H9 (cell line): ENCODE data around the gene ZNF687. TPM values are rescaled to one million over a fixed set of nuclear protein-coding genes. Genes with fewer than 3 reads are reported as not detected.

ENCODE experiments used
- DNase-seq: peaks from one replicate; pipeline ENCODE4 v3.0.0-alpha.2; 2017
- H2AFZ ChIP-seq: one replicate; pipeline ENCODE4 v1.6.1; 2013; ENCODE audit warnings: mild to moderate bottlenecking, low read length, control low read depth, moderate library complexity
- H2AK5ac ChIP-seq: 2 replicates; pipeline ENCODE4 v1.6.1; 2013; ENCODE audit warnings: low read length, control low read depth, mixed read lengths; ENCODE audit not compliant: insufficient read length
- H2BK120ac ChIP-seq: one replicate; pipeline ENCODE4 v1.6.1; 2013; ENCODE audit warnings: low read depth, mild to moderate bottlenecking, low read length, control low read depth, inconsistent platforms; ENCODE audit not compliant: poor library complexity, severe bottlenecking
- H2BK12ac ChIP-seq: 2 replicates; pipeline ENCODE4 v1.6.1; 2013; ENCODE audit warnings: low read length, control low read depth, mixed read lengths, low read depth; ENCODE audit not compliant: insufficient read length
- H2BK15ac ChIP-seq: 2 replicates; pipeline ENCODE4 v1.6.1; 2013; ENCODE audit warnings: low read depth, low read length, control low read depth
- H2BK20ac ChIP-seq: one replicate; pipeline ENCODE4 v1.6.1; 2013; ENCODE audit warnings: low read depth, mild to moderate bottlenecking, low read length, control low read depth, inconsistent platforms; ENCODE audit not compliant: poor library complexity, severe bottlenecking
- H2BK5ac ChIP-seq: 2 replicates; pipeline ENCODE4 v1.6.1; 2013; ENCODE audit warnings: low read length, control low read depth, mixed read lengths; ENCODE audit not compliant: insufficient read length
- H3K14ac ChIP-seq: 2 replicates; pipeline ENCODE4 v1.6.1; 2013; ENCODE audit warnings: low read length, control low read depth; ENCODE audit not compliant: insufficient read depth
- H3K18ac ChIP-seq: 2 replicates; pipeline ENCODE4 v1.6.1; 2013; ENCODE audit warnings: low read depth, mild to moderate bottlenecking, mixed read lengths, low read length, control low read depth; ENCODE audit not compliant: insufficient read length
- H3K23ac ChIP-seq: 2 replicates; pipeline ENCODE4 v1.6.1; 2013; ENCODE audit warnings: low read length, control low read depth, mixed read lengths, low read depth; ENCODE audit not compliant: insufficient read length
- H3K23me2 ChIP-seq: 2 replicates; pipeline ENCODE4 v1.6.1; 2013; ENCODE audit warnings: low read depth, mild to moderate bottlenecking, mixed read lengths, low read length, control low read depth; ENCODE audit not compliant: insufficient read length, poor library complexity, severe bottlenecking
- H3K27ac ChIP-seq: 2 replicates; pipeline ENCODE4 v1.5.1; 2013; ENCODE audit warnings: low read length, control low read depth, mixed read lengths, low read depth; ENCODE audit not compliant: insufficient read length
- H3K27me3 ChIP-seq: 2 replicates; pipeline ENCODE4 v1.6.1; 2013; ENCODE audit warnings: low read length, control low read depth, inconsistent platforms; ENCODE audit not compliant: insufficient read depth
- H3K4ac ChIP-seq: 2 replicates; pipeline ENCODE4 v1.6.1; 2013; ENCODE audit warnings: low read depth, mild to moderate bottlenecking, control low read depth, inconsistent platforms, low read length, moderate library complexity
- H3K4me1 ChIP-seq: 2 replicates; pipeline ENCODE4 v1.6.1; 2013; ENCODE audit warnings: low read length, control low read depth, inconsistent platforms; ENCODE audit not compliant: insufficient read depth
- H3K4me2 ChIP-seq: 2 replicates; pipeline ENCODE4 v1.6.1; 2013; ENCODE audit warnings: low read length, control low read depth, mixed read lengths; ENCODE audit not compliant: insufficient read length, insufficient read depth
- H3K56ac ChIP-seq: 2 replicates; pipeline ENCODE4 v1.6.1; 2013; ENCODE audit warnings: low read depth, mild to moderate bottlenecking, mixed read lengths, low read length, control low read depth; ENCODE audit not compliant: insufficient read length
- H3K79me1 ChIP-seq: 2 replicates; pipeline ENCODE4 v1.6.1; 2013; ENCODE audit warnings: low read depth, mild to moderate bottlenecking, moderate library complexity, low read length, control low read depth, inconsistent platforms; ENCODE audit not compliant: insufficient read depth, poor library complexity, severe bottlenecking
- H3K79me2 ChIP-seq: 2 replicates; pipeline ENCODE4 v1.6.1; 2013; ENCODE audit warnings: low read length, control low read depth, inconsistent platforms; ENCODE audit not compliant: insufficient read depth
- H3K9ac ChIP-seq: 2 replicates; pipeline ENCODE4 v1.6.1; 2013; ENCODE audit warnings: low read length, control low read depth, mixed read lengths; ENCODE audit not compliant: insufficient read length; ENCODE audit errors: extremely low read depth
- H3K9me3 ChIP-seq: one replicate; pipeline ENCODE4 v1.6.1; 2013; ENCODE audit warnings: low read depth, low read length, inconsistent platforms; ENCODE audit not compliant: control insufficient read depth
- H3T11ph ChIP-seq: one replicate; pipeline ENCODE4 v1.6.1; 2013; ENCODE audit warnings: mild to moderate bottlenecking, low read length, control low read depth, inconsistent platforms
- H4K20me1 ChIP-seq: one replicate; pipeline ENCODE4 v1.6.1; 2013; ENCODE audit not compliant: control insufficient read depth, insufficient read length, insufficient read depth
- H4K5ac ChIP-seq: 2 replicates; pipeline ENCODE4 v1.6.1; 2013; ENCODE audit warnings: low read depth, mild to moderate bottlenecking, mixed read lengths, low read length, control low read depth; ENCODE audit not compliant: insufficient read length
- H4K8ac ChIP-seq: replicated peaks from 2 replicates; pipeline ENCODE4 v1.6.1; 2013; ENCODE audit warnings: low read length, control low read depth, mixed read lengths, low read depth; ENCODE audit not compliant: insufficient read length
- H4K91ac ChIP-seq: 2 replicates; pipeline ENCODE4 v1.6.1; 2013; ENCODE audit warnings: low read depth, mild to moderate bottlenecking, moderate library complexity, mixed read lengths, low read length, control low read depth; ENCODE audit not compliant: insufficient read length
- H3K27ac Mint-ChIP-seq, 3 experiments: 2 replicates in 2 of 3; 3 replicates in 1 of 3; pipeline ENCODE4 v1.8.0; 2020 to 2021; ENCODE audit warnings: mixed read lengths in 3 of 3, mild to moderate bottlenecking in 1 of 3, moderate library complexity in 1 of 3
- H3K27me3 Mint-ChIP-seq: 2 replicates; pipeline ENCODE4 v1.8.0; 2021; ENCODE audit warnings: low read depth, mild to moderate bottlenecking, moderate library complexity, mixed read lengths
- H3K36me3 Mint-ChIP-seq, 3 experiments: 2 replicates in 2 of 3; 3 replicates in 1 of 3; pipeline ENCODE4 v1.8.0; 2020 to 2021; ENCODE audit warnings: low read depth in 3 of 3, mixed read lengths in 3 of 3; ENCODE audit not compliant: insufficient read depth in 1 of 3
- H3K4me1 Mint-ChIP-seq, 2 experiments: 2 replicates each; pipeline ENCODE4 v1.8.0; 2020; ENCODE audit warnings: mixed read lengths in 2 of 2
- H3K4me3 Mint-ChIP-seq, 2 experiments: 2 replicates in 1 of 2; 3 replicates in 1 of 2; pipeline ENCODE4 v1.8.0; 2020 to 2021; ENCODE audit warnings: mild to moderate bottlenecking in 2 of 2, mixed read lengths in 2 of 2, moderate library complexity in 1 of 2
- H3K9me3 Mint-ChIP-seq, 2 experiments: 2 replicates in 1 of 2; 3 replicates in 1 of 2; pipeline ENCODE4 v1.8.0; 2020; ENCODE audit warnings: mild to moderate bottlenecking in 2 of 2, mixed read lengths in 2 of 2, moderate library complexity in 1 of 2
- CTCF ChIP-seq: fragments of 200-600 bp; sonication (generic); conservative IDR thresholded peaks from 3 replicates; pipeline ENCODE4 v1.8.0; 2021; ENCODE audit warnings: antibody characterized with exemption, mild to moderate bottlenecking
- WGBS: extraction: QIAGEN DNeasy Blood & Tissue Kit; methylation state at CpG from one replicate; pipeline ENCODE4 v1.1.7; 2013; ENCODE audit warnings: missing lambda C conversion rate, low lambda C conversion rate, mixed read lengths; ENCODE audit not compliant: insufficient read length; ENCODE audit errors: extremely low coverage; 5-methylcytosine and 5-hydroxymethylcytosine counted together
- total RNA-seq: library from RNA; stranded (reverse); gene quantifications from 2 replicates; pipeline ENCODE4 v1.2.1, GENCODE V29; 2021

ZNF687 gene
- total RNA-seq, 1 experiment from 2014 or later, result 58.2 TPM

- Histone ChIP-seq H3K79me2 (no peaks in the 10 kb centered on the region), H2AFZ (no peak overlapping the region), H2BK12ac (no peak overlapping the region), H3K27me3 (no peaks in the 10 kb centered on the region), H2BK5ac (no peak overlapping the region), H3K56ac (no peak overlapping the region), H3K14ac (no peak overlapping the region), H3K4me2 (no peak overlapping the region), H3T11ph (no peak overlapping the region), H3K23ac (no peak overlapping the region), H3K18ac (no peak overlapping the region), H3K4me1 (peaks cover 4% of the 10 kb centered on the region; the same call in 1 of the 2 replicates), H2BK120ac (no peak overlapping the region), H3K79me1 (no peaks in the 10 kb centered on the region), H3K4ac (no peak overlapping the region), H2BK20ac (no peak overlapping the region), H4K20me1 (peaks cover under 1% of the 10 kb centered on the region), H3K9me3 (no peaks in the 10 kb centered on the region), H3K9ac (no peak overlapping the region), H3K27ac (no peak overlapping the region), H3K23me2 (no peaks in the 10 kb centered on the region), H4K8ac (no peak overlapping the region), H4K5ac (no peak overlapping the region), H4K91ac (no peak overlapping the region), H2BK15ac (no peak overlapping the region), H2AK5ac (no peak overlapping the region)
- Mint-ChIP-seq H3K4me1 (peaks cover 36 to 56% of the 10 kb centered on the region in 2 experiments), H3K9me3 (no peaks in the 10 kb centered on the region; a peak in 1 of 5 replicates), H3K4me3 (no peak overlapping the region; a peak in 1 of 5 replicates), H3K36me3 (peaks cover 38 to 76% (median 68%) of the 10 kb centered on the region in 3 experiments), H3K27ac (peak overlapping the region in 2 of 3 experiments; percentile 80 to 94; a peak in 4 of 7 replicates), H3K27me3 (peaks cover 2% of the 10 kb centered on the region; the same call in 1 of the 2 replicates)
- no peak for DNase-seq
- no CpG with 5 or more reads among the region's 13 CpGs for WGBS
- TF ChIP-seq CTCF, result peak; percentile 28; the same call in 1 of the 3 replicates
Measured at GRCh38 chr1:151292207-151293030, 10.3 kb downstream of the ZNF687 start.
